ACC112 (cell line): Measurements from ENCODE around the gene PDCL2.

ENCODE experiments used
- H2AFZ ChIP-seq: fragments of 200-600 bp; sonication (generic); one replicate; pipeline ENCODE4 v1.6.0; 2017; ENCODE audit warnings: antibody characterized with exemption, low read length; ENCODE audit not compliant: unreplicated experiment
- H3K27ac ChIP-seq: fragments of 200-600 bp; sonication (generic); 2 replicates; pipeline ENCODE4 v1.5.1; 2014; ENCODE audit warnings: low read depth, mild to moderate bottlenecking, antibody characterized with exemption, low read length, moderate library complexity
- H3K27me3 ChIP-seq: fragments of 200-600 bp; sonication (generic); 2 replicates; pipeline ENCODE4 v1.6.1; 2014; ENCODE audit warnings: mild to moderate bottlenecking, antibody characterized with exemption, low read length, moderate library complexity, mixed read lengths; ENCODE audit not compliant: insufficient read depth
- H3K36me3 ChIP-seq: fragments of 200-600 bp; sonication (generic); 2 replicates; pipeline ENCODE4 v1.6.1; 2016; ENCODE audit warnings: mild to moderate bottlenecking, antibody characterized with exemption, low read length, moderate library complexity, mixed read lengths; ENCODE audit not compliant: insufficient read depth
- H3K4me1 ChIP-seq: fragments of 200-600 bp; sonication (generic); one replicate; pipeline ENCODE4 v1.6.1; 2016; ENCODE audit warnings: low read length, mixed read lengths; ENCODE audit not compliant: insufficient read depth, unreplicated experiment, control insufficient read depth
- H3K4me3 ChIP-seq: fragments of 200-600 bp; sonication (generic); 2 replicates; pipeline ENCODE4 v1.5.1; 2014; ENCODE audit warnings: mild to moderate bottlenecking, low read depth, low read length
- H3K79me2 ChIP-seq: fragments of 200-600 bp; sonication (generic); one replicate; pipeline ENCODE4 v1.6.0; 2016; ENCODE audit warnings: low read length; ENCODE audit not compliant: control insufficient read depth, unreplicated experiment, insufficient read depth

Gene PDCL2

GRCh38 chr4:55512922-55513571, 79.0 kb downstream of the PDCL2 start:
- Histone ChIP-seq H3K27ac (no peak overlapping the region), H2AFZ (no peak overlapping the region), H3K4me3 (no peak overlapping the region), H3K79me2 (peaks cover 6% of the 10 kb centered on the region), H3K36me3 (peaks cover 9% of the 10 kb centered on the region; the same call in 1 of the 2 replicates), H3K4me1 (peaks cover 30% of the 10 kb centered on the region), H3K27me3 (no peaks in the 10 kb centered on the region)

GRCh38 chr4:55512077-55512476, 80.0 kb downstream of the PDCL2 start:
- H3K4me3 ChIP-seq, result no peak overlapping the region
- peaks cover 6% of the 10 kb centered on the region for H3K79me2 ChIP-seq

GRCh38 chr4:55510685-55511084, 81.4 kb downstream of the PDCL2 start:
- H3K27ac ChIP-seq, result no peak overlapping the region
- H3K4me3 ChIP-seq, result no peak overlapping the region
- peaks cover 9% of the 10 kb centered on the region; the same call in 1 of the 2 replicates for H3K36me3 ChIP-seq
- H3K79me2 ChIP-seq, result peaks cover 6% of the 10 kb centered on the region
- H3K27me3 ChIP-seq, result no peaks in the 10 kb centered on the region
- H3K4me1 ChIP-seq, result peaks cover 30% of the 10 kb centered on the region
- no peak overlapping the region for H2AFZ ChIP-seq

More at GRCh38 chr4:55512077-55512476, 80.0 kb downstream of the PDCL2 start:
- Histone ChIP-seq H3K4me1 (peaks cover 30% of the 10 kb centered on the region), H3K36me3 (peaks cover 9% of the 10 kb centered on the region; the same call in 1 of the 2 replicates), H3K27ac (no peak overlapping the region), H2AFZ (no peak overlapping the region), H3K27me3 (no peaks in the 10 kb centered on the region)

GRCh38 chr4:55509266-55509665, 82.8 kb downstream of the PDCL2 start:
- no peak overlapping the region for H3K27ac ChIP-seq
- peaks cover 9% of the 10 kb centered on the region; the same call in 1 of the 2 replicates for H3K36me3 ChIP-seq
- H2AFZ ChIP-seq, result no peak overlapping the region
- H3K27me3 ChIP-seq, result no peaks in the 10 kb centered on the region
- H3K4me1 ChIP-seq, result peaks cover 29% of the 10 kb centered on the region
- H3K4me3 ChIP-seq, result no peak overlapping the region
- peaks cover 6% of the 10 kb centered on the region for H3K79me2 ChIP-seq

GRCh38 chr4:55507612-55508011, 84.4 kb downstream of the PDCL2 start:
- H3K27me3 ChIP-seq, result no peaks in the 10 kb centered on the region
- H2AFZ ChIP-seq, result no peak overlapping the region
- H3K36me3 ChIP-seq, result peaks cover 9% of the 10 kb centered on the region; the same call in 1 of the 2 replicates
- H3K4me3 ChIP-seq, result no peak overlapping the region
- H3K4me1 ChIP-seq, result peaks cover 25% of the 10 kb centered on the region
- peaks cover 7% of the 10 kb centered on the region for H3K79me2 ChIP-seq
- no peak overlapping the region for H3K27ac ChIP-seq
